Pancreas (tissue), 10 donors: ENCODE results near the gene FAM217A. TPM values are rescaled to one million over a fixed set of nuclear protein-coding genes. Genes with fewer than 3 reads are reported as not detected.
A peak's percentile ranks its signal among the peaks of the same experiment; 100 is the strongest.

ENCODE experiments used
- ATAC-seq, 4 donors: fragments of 200-7000 bp; cut with Tn5 transposase; one replicate each; pipeline versions ENCODE4 v1.8.0 to v1.9.1; 2020; ENCODE audit warnings: mild to moderate bottlenecking in 4 of 4, moderate library complexity in 4 of 4
- DNase-seq, 6 donors: peaks; one replicate each; pipeline ENCODE4 v3.0.0-alpha.2; 2020
- FAIRE-seq: peaks from 2 replicates; lab custom pipeline; 2012; peaks lifted over from hg19 to GRCh38; lab: Jason Lieb, UNC
- H3K27ac ChIP-seq, 4 donors: fragments of 200-600 bp; sonication (generic); 1 replicate in 3 of 4; 2 replicates in 1 of 4; pipeline versions ENCODE4 v1.5.0 to v1.8.0; 2020
- H3K27me3 ChIP-seq, 4 donors: fragments of 200-600 bp; one replicate each; pipeline ENCODE4 v1.8.0; 2021
- H3K36me3 ChIP-seq, 3 donors: fragments of 200-600 bp; sonication (generic) in 1 of 3; one replicate each; pipeline versions ENCODE4 v1.5.0 to v1.8.0; 2020 to 2021
- H3K4me1 ChIP-seq, 3 donors: fragments of 200-600 bp; one replicate each; pipeline ENCODE4 v1.8.0; 2021
- H3K4me3 ChIP-seq, 4 donors: fragments of 200-600 bp; sonication (generic) in 2 of 4; one replicate each; pipeline versions ENCODE4 v1.5.0 to v1.8.0; 2020 to 2021
- H3K9me3 ChIP-seq, 4 donors: fragments of 200-600 bp; one replicate each; pipeline ENCODE4 v1.8.0; 2021
- CTCF ChIP-seq, 4 donors: fragments of 200-600 bp; sonication (generic) in 3 of 4; IDR thresholded peaks; one replicate each; pipeline versions ENCODE4 v1.5.0 to v1.8.0; 2021; ENCODE audit warnings: antibody characterized with exemption in 4 of 4
- WGBS, 2 donors: extraction: QIAGEN DNeasy Blood & Tissue Kit; methylation state at CpG; one replicate each; pipeline ENCODE4 v1.1.7; 2013; 5-methylcytosine and 5-hydroxymethylcytosine counted together
- intact Hi-C, 3 donors: fragments of 100-400 bp; cut with DNase I; formaldehyde crosslinking; loops; one replicate each; pipeline versions ENCODE4 v1.11.1 to v1.14.2; 2022
- polyA plus RNA-seq, 2 donors: library from polyadenylated mRNA; stranded (reverse); fragments of 200-250 nt; gene quantifications; one replicate each; pipeline ENCODE4 v1.2.3, GENCODE V29; 2013
- total RNA-seq, 6 donors: library from RNA; stranded (reverse); fragmentation: NEBNext Ultra II Directional in 4 of 6; extraction: Animal tissue kit (Norgen Biotek cat#: 25700) in 4 of 6; gene quantifications; one replicate each; pipeline versions ENCODE4 v1.2.1 to v1.2.4, GENCODE V29; 2021 to 2023
- donor health status: healthy with polysubstance abuse.
- donor health status: DM: no; HTN: no; CAD: no; lungs with moderate emphysema.
- donor health status: DM: no; HTN: no; CAD: no.
- donor health status: control.
- donor health status: control.
- donor health status: Bipolar disorder and iron deficiency.
- donor health status: DM: yes; HTN: yes; CAD: no.
- donor health status: DM: no; HTN: no; CAD: no.
- donor health status: DM: no; HTN: no; CAD: no.
- donor health status: DM: yes; HTN: yes; CAD: no.

FAM217A gene
- total and polyA plus RNA-seq, 8 donors = 0.09 to 1.3 (median 0.69) TPM; not detected in 1

GRCh38 chr6:4088704-4089103 is 9.8 kb upstream of the FAM217A start:
- no peak for FAIRE-seq
- H3K27ac ChIP-seq = peak overlapping the region in 2 of 4 donors; percentile 66 to 70
- no peak for TF ChIP-seq CTCF (IDR thresholded peaks at IDR 0.05)
- no peak overlapping the region for H3K4me3 ChIP-seq
- WGBS, 2 donors = 34 to 35% methylated on average over 7 of the region's 7 CpGs
- peaks cover 12 to 42% (median 22%) of the 10 kb centered on the region in 3 donors for H3K4me1 ChIP-seq
- peak; percentile 36 to 57 (median 40) for ATAC-seq
- H3K36me3 ChIP-seq = no peaks in the 10 kb centered on the region
- no peaks in the 10 kb centered on the region for H3K9me3 ChIP-seq
- DNase-seq = peak in 1 of 6 donors; percentile 33
- no peaks in the 10 kb centered on the region for H3K27me3 ChIP-seq
- intact Hi-C loops = no loop called here

GRCh38 chr6:4085332-4085700 is 6.4 kb upstream of the FAM217A start:
- TF ChIP-seq CTCF (IDR thresholded peaks at IDR 0.05) = no peak
- intact Hi-C loops = no loop called here
- no peak for DNase-seq
- peaks cover 18 to 34% (median 20%) of the 10 kb centered on the region in 3 donors for H3K4me1 ChIP-seq
- no peak for ATAC-seq
- 94 to 100% methylated on average over 1 of the region's 1 CpG for WGBS, 2 donors
- no peaks in the 10 kb centered on the region for H3K27me3 ChIP-seq
- H3K4me3 ChIP-seq = no peak overlapping the region
- no peaks in the 10 kb centered on the region for H3K9me3 ChIP-seq
- H3K36me3 ChIP-seq = no peaks in the 10 kb centered on the region
- no peak for FAIRE-seq
- peak overlapping the region; percentile 76 to 93 (median 85) for H3K27ac ChIP-seq

GRCh38 chr6:4084444-4085331 is 5.8 kb upstream of the FAM217A start:
- intact Hi-C loops = no loop called here
- Histone ChIP-seq H3K4me1 (peaks cover 18 to 34% (median 20%) of the 10 kb centered on the region in 3 donors), H3K36me3 (no peaks in the 10 kb centered on the region), H3K27me3 (no peaks in the 10 kb centered on the region), H3K4me3 (peak overlapping the region in 2 of 4 donors; percentile 18 to 23), H3K27ac (peak overlapping the region; percentile 76 to 93 (median 85)), H3K9me3 (no peaks in the 10 kb centered on the region)
- DNase-seq (peak in 4 of 6 donors; percentile 43 to 70 (median 52)), ATAC-seq (peak; percentile 83 to 92 (median 86)), FAIRE-seq (no peak)
- no peak for TF ChIP-seq CTCF (IDR thresholded peaks at IDR 0.05)
- 16 to 19% methylated on average over 9 of the region's 9 CpGs for WGBS, 2 donors

- Histone ChIP-seq H3K36me3 (no peaks in the 10 kb centered on the region), H3K9me3 (no peaks in the 10 kb centered on the region), H3K4me1 (peaks cover 0 to 24% (median 19%) of the 10 kb centered on the region in 3 donors), H3K4me3 (no peak overlapping the region), H3K27me3 (no peaks in the 10 kb centered on the region), H3K27ac (peak overlapping the region in 1 of 4 donors; percentile 23)
- FAIRE-seq = peak; percentile 26
- intact Hi-C loops = no loop called here
- ATAC-seq = peak; percentile 61 to 81 (median 71)
- WGBS, 2 donors = 34 to 35% methylated on average over 6 of the region's 6 CpGs
- DNase-seq = no peak
- TF ChIP-seq CTCF (IDR thresholded peaks at IDR 0.05) = no peak
Observed at GRCh38 chr6:4074478-4075235, 4.3 kb downstream of the FAM217A start.
